HG03575 (cell line): ENCODE measurements around the gene MMADHC.

Source experiments
- ATAC-seq: cut with Tn5 transposase; IDR thresholded peaks from one replicate; pipeline ENCODE4 v1.9.1; 2021; ENCODE audit not compliant: unreplicated experiment, insufficient number of reproducible peaks, low FRiP score; ENCODE audit errors: extremely low read depth

Gene MMADHC

DNA sequence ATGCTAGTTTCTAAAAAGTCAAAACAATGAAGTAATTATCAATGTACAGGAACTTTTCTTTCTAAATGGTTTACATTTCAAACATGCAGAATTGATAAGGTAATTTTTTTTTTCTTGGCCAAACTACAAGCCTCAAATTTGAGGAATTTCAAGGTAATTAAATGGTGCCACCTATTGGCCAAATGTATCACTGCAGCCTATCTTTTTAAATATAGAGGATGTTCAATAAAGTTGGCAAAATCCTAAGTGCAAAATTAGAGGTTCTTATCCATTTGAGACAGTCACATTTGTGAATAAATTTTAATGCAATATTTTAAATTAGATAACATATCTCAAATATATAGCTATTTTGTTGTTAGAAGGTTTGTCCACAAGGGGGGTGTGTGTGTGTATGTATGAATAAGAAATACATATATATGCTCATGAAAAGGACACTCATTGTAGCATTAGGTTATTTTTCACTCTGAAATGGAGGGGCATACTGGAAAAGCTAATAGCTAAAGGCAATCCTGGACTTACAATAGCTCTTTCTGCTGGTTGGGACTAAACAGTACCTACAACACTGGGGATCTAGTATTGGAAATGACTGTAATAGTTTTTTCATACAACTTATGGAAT is 26.2 kb downstream of the MMADHC start:
- ATAC-seq: no peak

DNA sequence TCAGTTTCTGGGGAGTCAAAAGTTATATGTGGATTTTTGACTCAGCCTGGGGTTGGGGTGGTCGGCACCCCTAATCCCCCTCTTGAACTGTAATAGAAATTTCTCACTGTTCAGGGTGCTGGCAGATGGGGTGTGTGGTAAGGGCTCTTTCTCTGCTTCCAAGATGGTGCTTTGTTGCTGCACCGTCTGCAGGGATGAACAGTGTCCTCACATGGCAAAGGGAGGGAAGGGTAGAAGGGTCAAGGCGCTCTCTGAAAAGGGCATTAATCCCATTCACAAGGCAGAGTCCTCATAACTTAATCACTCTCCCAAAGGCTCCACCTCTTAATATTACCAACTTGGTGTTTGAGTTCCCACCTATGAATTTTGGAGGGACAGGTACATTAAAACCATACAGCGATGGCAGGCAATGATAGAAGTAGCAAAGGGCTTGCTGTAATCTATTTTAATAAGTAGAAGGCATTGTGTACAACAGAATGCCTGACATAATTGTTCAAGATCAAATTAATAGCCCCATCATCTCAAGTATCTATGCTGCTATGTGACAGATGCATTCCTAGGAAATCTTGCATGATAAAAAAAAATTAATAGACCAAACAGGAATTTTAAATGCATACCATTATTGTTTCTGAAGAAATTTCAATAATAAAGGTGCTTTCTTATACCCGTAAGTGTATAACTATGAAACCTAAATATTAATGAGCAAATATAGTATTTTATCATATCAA is 28.1 kb downstream of the MMADHC start:
- ATAC-seq: no peak

DNA sequence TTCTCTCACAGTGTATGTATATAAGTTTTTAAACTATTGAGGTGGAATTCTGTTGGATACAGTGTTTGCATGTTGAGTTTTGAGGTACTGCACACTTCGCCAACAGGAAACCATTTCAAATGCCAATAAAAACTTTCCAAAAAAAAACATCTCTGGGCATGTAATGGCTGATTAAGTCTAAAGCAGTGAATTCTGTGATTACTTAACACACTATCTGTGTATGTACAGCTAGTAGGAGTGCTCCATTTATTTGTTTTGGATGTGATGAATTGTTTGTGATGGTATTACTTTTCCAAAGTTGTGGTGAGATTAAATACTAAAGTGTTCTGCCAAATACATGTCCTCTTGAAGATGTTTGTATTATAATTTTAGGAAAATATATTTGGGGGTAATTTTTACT is 31.1 kb downstream of the MMADHC start:
- no peak for ATAC-seq

DNA sequence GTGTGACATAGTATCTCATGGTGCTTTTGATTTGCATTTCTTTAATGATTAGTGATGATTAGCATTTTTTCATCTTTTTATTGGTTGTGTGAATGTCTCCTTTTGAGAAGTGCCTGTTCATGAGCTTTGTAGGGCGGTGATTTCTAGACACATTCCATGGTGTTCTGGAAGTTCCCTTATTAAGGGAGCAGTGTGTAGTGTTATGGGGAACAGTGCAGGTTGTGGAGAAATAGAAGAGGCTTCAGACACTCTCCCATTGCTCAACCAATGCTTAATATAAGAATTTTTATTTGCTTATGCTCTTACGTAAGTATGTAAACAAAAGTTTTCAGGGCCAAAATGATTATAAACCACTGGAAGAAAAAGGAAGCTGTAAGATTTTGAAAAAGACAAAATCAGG is 34.7 kb downstream of the MMADHC start:
- ATAC-seq: no peak

DNA sequence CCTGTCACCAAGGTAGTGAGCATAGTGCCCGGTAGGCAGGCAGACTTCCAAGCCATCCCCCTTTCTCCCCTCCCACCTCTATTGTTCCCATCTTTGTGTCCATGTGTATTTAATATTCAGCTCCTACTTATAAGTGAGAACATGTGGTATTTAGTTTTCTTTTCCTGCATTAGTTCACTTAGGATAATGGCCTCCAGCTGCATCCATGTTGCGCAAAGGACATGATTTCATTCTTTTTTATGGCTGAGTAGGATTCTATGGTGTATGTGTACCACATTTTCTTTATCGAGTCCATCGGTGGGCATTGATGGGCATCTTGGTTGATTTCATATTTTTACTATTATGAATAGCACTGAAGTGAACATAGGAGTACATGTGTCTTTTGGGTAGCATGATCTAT is 35.3 kb downstream of the MMADHC start:
- no peak for ATAC-seq

DNA sequence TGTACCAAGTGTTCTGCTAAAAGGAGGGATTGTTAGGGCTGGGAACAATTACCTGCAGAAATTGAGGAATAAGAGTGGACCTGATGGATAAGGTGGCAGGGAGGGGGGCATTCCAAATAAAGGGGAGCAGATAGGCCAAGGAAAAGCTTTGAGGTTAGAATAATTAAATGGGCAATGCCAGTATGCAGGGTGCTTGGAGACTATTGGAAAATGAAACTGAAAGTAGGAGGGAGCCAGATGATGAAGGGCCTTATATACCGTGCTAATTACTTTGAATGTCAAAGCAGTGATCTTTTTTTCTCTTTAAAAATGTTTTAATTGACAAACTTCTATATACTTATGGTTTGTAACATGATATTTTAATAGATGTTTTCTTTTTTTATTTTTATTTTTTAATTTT is 42.9 kb downstream of the MMADHC start:
- ATAC-seq: no peak

DNA sequence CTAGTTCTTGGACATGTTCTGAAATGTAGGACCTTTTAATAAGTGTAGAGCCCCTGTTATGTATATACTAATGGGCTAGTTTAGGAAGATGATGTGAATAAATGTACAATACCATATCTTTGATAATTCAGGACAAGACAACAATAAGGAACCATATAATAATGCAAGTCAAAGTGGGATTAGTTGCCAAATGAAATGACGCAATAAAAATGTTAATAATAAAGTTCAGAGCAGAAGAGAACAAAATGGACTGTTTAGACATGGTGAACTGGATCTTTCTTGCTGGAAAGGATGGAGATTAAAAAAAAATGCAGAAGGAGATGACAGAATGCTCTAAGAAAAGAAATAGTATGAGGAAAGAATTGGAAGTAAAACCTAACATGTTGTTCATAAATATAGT is 43.7 kb downstream of the MMADHC start:
- no peak for ATAC-seq

DNA sequence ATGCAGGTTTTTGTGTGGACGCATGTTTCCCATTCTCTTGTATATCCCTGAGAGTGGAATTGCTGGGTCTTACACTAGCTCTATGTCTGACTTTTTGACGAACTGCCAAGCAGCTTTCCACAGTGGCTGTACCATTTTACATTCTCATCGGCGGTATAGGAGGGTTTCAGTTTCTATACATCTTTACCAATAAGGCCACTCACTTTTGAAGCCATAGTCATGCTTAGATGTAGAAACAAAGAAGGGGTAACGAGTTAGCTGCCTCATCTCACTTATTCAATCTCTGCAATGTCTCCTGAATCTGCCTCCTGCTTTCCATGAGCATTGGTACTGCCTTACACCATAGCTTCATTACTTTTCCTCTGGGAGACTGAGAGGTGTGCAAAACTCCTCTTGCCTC is 47.4 kb downstream of the MMADHC start:
- ATAC-seq: no peak

DNA sequence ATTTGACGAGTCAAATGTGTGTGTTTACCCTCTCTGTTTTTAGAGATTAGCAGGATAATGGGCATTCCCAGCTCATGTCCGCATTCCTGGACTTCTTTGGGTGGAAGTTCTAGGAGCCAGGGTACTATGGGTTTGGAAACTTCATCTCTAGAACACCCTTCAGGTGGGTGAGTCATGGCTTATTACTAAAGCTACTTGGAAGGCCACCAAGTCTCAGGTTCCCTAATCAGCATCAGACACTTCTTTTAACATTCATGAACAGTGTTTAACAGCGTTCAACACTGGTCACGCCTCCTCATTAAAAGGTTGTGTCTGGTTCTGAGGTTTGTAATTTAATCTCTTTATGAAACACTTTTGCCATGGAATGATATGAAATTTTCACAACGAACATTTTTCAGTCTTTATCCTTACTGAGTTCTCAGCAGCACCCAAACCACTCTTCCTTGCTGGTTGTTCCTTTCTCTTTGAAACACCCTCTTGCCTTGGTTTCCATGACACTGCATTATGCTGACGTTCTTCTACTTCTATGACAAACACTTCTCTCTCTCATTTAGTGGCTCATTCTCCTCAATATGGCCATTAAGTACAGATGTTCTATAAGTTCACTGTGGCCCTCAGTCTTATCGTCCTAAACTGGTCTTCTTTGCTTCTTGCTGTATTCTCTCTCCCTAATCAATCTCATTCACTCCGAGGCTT is 49.3 kb downstream of the MMADHC start:
- ATAC-seq: no peak

DNA sequence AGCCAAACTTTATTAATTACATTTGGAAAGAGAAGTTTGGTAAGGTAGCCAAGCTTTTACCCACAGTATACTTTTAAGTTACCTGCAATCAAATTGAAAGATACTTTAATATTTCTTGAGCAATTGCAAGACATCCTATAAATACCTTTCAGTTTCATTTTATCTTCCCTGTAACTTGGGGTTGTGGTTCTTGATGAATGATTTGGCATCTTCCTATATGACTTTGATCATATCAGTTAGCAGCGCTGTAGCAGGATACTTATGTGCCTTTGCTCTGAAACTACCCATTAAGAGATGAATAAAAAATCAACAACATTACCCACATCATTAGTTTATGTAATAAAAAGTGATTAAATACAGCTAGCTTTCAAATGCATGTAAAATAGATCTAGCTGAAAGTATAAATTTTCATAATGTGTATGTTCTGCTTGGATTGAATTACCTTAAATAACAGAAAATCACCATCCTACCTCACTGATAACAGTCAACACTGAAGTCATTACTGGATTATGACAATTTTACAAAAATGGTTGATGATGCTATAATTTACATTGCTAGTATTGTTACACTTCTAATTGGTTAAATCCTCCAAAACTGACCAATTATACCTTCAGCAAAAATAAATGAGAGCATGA is 50.4 kb downstream of the MMADHC start:
- no peak for ATAC-seq

DNA sequence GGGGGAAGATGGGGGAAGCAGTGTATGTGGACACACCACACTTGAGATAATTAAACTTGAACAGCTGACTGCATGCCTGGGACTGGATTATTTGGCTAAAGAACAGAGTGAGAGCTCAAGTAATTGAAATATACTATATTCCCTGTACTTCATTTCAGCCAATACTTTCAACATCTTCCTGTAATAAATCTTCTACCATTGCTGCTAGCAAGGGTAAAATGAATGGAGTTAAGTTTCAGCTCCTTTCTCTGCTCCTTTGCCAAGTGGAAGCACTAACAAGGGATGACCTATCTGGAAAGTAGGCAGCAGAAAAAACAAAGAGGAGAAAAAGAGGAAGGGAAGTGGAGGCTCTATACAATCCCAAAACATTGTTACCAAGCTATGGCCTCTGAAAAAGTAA is 50.9 kb downstream of the MMADHC start:
- ATAC-seq: no peak

DNA sequence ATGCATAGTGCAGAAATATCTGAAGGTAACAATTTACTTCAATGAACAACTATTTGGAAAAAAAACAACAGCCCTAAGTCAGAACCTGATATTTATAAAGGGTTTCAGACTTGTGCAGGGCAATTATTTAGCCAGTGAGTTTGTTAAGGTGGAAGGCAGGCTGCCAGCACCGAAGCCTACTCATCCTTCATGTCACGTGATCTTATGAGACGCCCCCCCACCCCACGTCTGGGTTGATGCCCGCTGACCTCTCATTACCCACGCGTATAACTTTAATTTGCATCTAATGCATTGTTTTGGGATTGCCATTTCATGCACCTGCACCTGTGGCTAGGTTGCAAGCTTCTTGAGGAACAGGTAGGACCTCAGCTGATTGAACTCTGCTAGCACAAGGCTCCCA is 52.9 kb downstream of the MMADHC start:
- no peak for ATAC-seq

DNA sequence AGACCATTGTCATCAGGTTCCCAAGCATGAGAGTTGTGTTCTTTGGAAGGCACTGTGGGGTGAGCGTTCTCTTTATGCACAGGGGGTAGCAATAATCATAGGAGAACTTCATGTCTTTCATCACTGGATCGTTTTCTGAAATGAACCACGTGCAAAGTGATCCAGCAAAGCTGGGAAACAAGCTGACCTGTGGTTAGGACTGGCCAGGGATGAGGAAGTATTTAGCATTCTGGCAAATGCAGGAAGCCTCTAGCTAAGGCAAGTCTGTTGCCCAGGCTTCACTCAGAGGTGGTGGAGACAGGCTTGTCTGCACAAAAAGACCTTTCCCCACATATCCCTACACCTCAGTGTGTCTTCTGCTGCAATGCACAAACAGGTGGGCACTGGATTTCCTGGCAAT is 58.6 kb downstream of the MMADHC start:
- ATAC-seq: no peak

DNA sequence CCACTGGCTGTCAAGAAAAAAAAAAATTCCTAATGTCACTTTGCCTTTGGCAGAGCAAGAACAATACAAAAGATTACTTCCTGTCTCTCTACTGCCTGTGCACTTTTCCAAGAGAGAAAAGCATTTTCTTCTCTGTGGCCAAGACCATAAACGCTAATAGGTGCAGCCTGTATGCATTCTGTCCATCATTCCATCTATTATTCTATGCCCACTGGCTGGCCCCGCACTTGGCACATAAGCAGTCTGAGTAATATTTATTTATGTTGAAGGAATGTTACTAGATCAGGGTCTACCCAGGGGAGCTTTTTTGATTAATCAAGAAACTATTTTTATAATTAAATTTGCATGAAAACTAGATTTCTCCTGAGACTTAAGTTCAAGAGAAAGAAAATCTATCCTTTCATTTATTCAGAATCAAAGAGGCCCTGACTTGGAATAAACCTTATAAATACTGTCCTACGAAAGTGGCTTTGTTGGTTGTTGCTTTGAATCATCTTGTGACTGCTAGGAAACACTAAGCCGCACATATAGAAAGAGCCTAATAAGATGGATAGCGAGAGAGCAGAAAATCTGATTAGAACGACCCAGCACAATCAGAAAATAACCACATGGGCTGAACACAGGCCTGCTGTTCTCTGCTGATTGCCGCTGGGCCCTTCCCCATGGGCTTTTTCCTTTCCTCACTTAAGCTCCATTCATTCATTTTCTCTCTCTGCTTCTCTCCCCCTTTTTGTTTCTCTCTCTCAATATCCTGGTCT is 59.4 kb downstream of the MMADHC start:
- no peak for ATAC-seq

DNA sequence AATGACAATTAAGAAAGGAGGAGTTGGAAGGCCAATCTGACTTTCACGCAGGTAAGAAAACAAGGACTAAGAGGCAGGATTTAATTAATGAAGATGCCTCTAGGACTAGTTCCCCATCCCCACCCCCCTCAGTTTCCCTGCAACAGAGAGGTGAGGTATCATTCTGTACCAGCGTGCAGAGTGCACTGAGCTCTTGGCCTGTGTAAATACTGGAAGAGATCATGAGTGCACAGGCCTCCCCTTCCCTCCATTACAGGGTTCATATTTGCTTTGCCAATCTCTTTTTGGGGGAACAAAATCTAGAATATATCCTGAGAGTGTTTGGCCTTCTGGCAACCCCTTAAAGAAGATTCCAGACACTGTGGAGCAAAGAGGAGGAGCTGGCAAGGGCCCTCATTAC is 60.9 kb downstream of the MMADHC start:
- ATAC-seq: no peak

DNA sequence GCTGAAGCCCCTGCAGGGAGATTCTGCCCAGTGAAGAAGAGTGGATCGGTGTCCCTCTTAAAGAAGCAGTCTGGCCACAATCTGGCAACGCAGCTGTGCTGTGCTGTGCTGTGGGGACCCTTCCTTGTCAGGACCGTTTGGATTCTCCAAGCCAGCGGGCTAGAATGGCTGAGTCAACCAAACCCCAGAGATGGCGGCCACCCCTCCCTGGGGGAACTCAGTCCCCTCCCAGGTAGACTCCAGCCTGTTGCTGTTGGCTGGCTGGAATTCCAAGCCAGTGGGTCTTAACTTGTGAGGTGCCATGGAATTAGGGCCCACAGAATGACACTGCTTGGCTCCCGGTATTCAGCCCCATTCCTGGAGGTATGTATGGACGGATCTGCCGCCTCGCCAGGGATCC is 62.3 kb downstream of the MMADHC start:
- no peak for ATAC-seq
